ENCODE data around the gene ZBTB16.

Gene ZBTB16

DNA sequence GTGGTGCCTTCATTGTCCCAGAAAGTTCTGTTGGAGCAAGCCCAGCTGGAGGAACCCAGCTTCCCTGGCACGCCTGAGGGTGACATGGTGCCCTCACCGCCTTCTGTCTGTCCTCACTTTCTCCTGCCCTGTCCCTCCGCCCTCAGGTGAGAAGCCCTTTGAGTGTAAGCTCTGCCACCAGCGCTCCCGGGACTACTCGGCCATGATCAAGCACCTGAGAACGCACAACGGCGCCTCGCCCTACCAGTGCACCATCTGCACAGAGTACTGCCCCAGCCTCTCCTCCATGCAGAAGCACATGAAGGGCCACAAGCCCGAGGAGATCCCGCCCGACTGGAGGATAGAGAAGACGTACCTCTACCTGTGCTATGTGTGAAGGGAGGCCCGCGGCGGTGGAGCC is 190.7 kb downstream of the ZBTB16 start (continued):
- TF ChIP-seq, protein P1, sequence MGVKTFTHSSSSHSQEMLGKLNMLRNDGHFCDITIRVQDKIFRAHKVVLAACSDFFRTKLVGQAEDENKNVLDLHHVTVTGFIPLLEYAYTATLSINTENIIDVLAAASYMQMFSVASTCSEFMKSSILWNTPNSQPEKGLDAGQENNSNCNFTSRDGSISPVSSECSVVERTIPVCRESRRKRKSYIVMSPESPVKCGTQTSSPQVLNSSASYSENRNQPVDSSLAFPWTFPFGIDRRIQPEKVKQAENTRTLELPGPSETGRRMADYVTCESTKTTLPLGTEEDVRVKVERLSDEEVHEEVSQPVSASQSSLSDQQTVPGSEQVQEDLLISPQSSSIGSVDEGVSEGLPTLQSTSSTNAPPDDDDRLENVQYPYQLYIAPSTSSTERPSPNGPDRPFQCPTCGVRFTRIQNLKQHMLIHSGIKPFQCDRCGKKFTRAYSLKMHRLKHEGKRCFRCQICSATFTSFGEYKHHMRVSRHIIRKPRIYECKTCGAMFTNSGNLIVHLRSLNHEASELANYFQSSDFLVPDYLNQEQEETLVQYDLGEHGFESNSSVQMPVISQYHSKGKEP (tag by site-specific recombination; IDR thresholded peaks at IDR 0.05): no peak
- TF ChIP-seq ZNF157 (tag by site-specific recombination; IDR thresholded peaks at IDR 0.05): no peak
- TF ChIP-seq SP7 (tag by site-specific recombination; IDR thresholded peaks at IDR 0.05): no peak
- TF ChIP-seq ZNF514 (tag by site-specific recombination; IDR thresholded peaks at IDR 0.05): no peak
- TF ChIP-seq, protein P2, sequence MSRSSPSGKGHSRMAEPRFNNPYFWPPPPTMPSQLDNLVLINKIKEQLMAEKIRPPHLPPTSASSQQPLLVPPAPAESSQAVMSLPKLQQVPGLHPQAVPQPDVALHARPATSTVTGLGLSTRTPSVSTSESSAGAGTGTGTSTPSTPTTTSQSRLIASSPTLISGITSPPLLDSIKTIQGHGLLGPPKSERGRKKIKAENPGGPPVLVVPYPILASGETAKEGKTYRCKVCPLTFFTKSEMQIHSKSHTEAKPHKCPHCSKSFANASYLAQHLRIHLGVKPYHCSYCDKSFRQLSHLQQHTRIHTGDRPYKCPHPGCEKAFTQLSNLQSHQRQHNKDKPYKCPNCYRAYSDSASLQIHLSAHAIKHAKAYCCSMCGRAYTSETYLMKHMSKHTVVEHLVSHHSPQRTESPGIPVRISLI (tag by site-specific recombination; IDR thresholded peaks at IDR 0.05): no peak
- TF ChIP-seq, protein P3, sequence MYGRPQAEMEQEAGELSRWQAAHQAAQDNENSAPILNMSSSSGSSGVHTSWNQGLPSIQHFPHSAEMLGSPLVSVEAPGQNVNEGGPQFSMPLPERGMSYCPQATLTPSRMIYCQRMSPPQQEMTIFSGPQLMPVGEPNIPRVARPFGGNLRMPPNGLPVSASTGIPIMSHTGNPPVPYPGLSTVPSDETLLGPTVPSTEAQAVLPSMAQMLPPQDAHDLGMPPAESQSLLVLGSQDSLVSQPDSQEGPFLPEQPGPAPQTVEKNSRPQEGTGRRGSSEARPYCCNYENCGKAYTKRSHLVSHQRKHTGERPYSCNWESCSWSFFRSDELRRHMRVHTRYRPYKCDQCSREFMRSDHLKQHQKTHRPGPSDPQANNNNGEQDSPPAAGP (tag by site-specific recombination; IDR thresholded peaks at IDR 0.05): no peak
- no peak for TF ChIP-seq PRDM1 (tag by site-specific recombination; IDR thresholded peaks at IDR 0.05)
- no peak for TF ChIP-seq ZNF701 (tag by site-specific recombination; IDR thresholded peaks at IDR 0.05)
- TF ChIP-seq, protein P4, sequence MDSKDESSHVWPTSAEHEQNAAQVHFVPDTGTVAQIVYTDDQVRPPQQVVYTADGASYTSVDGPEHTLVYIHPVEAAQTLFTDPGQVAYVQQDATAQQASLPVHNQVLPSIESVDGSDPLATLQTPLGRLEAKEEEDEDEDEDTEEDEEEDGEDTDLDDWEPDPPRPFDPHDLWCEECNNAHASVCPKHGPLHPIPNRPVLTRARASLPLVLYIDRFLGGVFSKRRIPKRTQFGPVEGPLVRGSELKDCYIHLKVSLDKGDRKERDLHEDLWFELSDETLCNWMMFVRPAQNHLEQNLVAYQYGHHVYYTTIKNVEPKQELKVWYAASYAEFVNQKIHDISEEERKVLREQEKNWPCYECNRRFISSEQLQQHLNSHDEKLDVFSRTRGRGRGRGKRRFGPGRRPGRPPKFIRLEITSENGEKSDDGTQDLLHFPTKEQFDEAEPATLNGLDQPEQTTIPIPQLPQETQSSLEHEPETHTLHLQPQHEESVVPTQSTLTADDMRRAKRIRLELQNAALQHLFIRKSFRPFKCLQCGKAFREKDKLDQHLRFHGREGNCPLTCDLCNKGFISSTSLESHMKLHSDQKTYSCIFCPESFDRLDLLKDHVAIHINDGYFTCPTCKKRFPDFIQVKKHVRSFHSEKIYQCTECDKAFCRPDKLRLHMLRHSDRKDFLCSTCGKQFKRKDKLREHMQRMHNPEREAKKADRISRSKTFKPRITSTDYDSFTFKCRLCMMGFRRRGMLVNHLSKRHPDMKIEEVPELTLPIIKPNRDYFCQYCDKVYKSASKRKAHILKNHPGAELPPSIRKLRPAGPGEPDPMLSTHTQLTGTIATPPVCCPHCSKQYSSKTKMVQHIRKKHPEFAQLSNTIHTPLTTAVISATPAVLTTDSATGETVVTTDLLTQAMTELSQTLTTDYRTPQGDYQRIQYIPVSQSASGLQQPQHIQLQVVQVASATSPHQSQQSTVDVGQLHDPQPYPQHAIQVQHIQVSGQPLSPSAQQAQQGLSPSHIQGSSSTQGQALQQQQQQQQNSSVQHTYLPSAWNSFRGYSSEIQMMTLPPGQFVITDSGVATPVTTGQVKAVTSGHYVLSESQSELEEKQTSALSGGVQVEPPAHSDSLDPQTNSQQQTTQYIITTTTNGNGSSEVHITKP (tag by site-specific recombination; IDR thresholded peaks at IDR 0.05): no peak

DNA sequence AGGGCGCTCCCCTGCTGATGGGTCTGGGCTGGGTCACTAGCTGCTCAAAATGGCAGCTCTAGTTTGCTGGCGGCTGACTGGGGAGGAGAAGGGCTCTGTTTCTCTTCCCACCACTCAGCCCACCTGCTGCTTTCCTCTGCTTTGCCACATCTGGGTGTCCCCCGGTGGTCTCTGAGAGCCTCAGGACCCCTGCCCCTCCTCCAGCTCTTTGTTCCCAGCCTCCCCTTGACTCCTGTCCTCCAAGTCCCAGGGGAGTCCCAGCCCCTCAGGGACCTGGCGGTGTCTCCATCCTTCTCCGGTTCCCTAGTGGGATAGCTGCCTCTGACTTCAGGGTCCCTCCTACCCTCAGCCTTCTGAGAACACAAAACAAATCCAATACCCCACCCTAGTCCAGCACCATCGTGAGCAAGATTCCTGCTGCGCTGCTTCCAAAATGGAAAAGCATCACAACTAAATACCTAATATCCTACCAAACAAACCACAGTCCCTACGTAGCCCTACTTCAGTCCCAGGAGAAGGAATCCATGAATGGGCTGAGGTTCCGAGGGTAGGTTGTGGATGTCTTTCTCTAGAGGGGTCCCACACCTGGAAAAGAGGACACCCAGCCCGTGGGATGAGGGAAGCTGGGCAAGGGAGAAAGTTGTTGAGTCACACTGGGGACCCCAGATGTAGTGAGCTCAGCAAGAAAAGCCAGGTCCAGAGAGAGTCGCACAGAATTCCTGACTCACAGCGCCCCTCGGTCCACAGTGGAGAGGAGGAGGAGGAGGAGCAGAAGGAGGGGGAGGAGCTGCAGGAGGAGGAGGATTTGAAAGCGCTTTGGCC is 191.7 kb downstream of the ZBTB16 start:
- CTCF ChIA-PET: interaction anchor here (0.6 to 5.1 kb wide), 5 partner anchors 10 to 344 kb away, joined by 3 to 35 read pairs (median 3); no protein-coding TSS in a partner anchor
- H3K27ac ChIP-seq (ENCODE audit: extremely low read depth, low read depth, low read length): no peak overlapping the region
- POLR2A ChIA-PET: no interaction called here
- H3K4me3 ChIP-seq (ENCODE audit: low read depth, low read length): no peak overlapping the region
- H3K36me3 ChIP-seq (ENCODE audit: control insufficient read depth in 2 of 2, insufficient read depth in 1 of 2, low read length in 2 of 2): peaks cover 0 to 4% of the 10 kb centered on the region in 2 experiments; a peak in 1 of 3 replicates
- no peaks in the 10 kb centered on the region for H3K9me3 ChIP-seq (ENCODE audit: control insufficient read depth, insufficient read depth, low read depth, low read length)
- H3K4me1 ChIP-seq (ENCODE audit: control insufficient read depth, insufficient read depth, low read length): no peaks in the 10 kb centered on the region
- no peak for TF ChIP-seq PRDM1 (tag by site-specific recombination; IDR thresholded peaks at IDR 0.05)
- TF ChIP-seq, protein P5, sequence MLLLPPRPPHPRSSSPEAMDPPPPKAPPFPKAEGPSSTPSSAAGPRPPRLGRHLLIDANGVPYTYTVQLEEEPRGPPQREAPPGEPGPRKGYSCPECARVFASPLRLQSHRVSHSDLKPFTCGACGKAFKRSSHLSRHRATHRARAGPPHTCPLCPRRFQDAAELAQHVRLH (tag by site-specific recombination; IDR thresholded peaks at IDR 0.05): no peak
- no peak for TF ChIP-seq ZNF112 (tag by site-specific recombination; IDR thresholded peaks at IDR 0.05)
- TF ChIP-seq, protein P6, sequence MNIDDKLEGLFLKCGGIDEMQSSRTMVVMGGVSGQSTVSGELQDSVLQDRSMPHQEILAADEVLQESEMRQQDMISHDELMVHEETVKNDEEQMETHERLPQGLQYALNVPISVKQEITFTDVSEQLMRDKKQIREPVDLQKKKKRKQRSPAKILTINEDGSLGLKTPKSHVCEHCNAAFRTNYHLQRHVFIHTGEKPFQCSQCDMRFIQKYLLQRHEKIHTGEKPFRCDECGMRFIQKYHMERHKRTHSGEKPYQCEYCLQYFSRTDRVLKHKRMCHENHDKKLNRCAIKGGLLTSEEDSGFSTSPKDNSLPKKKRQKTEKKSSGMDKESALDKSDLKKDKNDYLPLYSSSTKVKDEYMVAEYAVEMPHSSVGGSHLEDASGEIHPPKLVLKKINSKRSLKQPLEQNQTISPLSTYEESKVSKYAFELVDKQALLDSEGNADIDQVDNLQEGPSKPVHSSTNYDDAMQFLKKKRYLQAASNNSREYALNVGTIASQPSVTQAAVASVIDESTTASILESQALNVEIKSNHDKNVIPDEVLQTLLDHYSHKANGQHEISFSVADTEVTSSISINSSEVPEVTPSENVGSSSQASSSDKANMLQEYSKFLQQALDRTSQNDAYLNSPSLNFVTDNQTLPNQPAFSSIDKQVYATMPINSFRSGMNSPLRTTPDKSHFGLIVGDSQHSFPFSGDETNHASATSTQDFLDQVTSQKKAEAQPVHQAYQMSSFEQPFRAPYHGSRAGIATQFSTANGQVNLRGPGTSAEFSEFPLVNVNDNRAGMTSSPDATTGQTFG (tag by site-specific recombination; IDR thresholded peaks at IDR 0.05; ENCODE audit: borderline replicate concordance): no peak
- TF ChIP-seq ZSCAN30 (tag by site-specific recombination; IDR thresholded peaks at IDR 0.05): no peak
- TF ChIP-seq, protein P7, sequence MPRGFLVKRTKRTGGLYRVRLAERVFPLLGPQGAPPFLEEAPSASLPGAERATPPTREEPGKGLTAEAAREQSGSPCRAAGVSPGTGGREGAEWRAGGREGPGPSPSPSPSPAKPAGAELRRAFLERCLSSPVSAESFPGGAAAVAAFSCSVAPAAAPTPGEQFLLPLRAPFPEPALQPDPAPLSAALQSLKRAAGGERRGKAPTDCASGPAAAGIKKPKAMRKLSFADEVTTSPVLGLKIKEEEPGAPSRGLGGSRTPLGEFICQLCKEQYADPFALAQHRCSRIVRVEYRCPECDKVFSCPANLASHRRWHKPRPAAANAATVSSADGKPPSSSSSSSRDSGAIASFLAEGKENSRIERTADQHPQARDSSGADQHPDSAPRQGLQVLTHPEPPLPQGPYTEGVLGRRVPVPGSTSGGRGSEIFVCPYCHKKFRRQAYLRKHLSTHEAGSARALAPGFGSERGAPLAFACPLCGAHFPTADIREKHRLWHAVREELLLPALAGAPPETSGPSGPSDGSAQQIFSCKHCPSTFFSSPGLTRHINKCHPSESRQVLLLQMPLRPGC (tag by site-specific recombination; IDR thresholded peaks at IDR 0.05): no peak
- TF ChIP-seq, protein P8, sequence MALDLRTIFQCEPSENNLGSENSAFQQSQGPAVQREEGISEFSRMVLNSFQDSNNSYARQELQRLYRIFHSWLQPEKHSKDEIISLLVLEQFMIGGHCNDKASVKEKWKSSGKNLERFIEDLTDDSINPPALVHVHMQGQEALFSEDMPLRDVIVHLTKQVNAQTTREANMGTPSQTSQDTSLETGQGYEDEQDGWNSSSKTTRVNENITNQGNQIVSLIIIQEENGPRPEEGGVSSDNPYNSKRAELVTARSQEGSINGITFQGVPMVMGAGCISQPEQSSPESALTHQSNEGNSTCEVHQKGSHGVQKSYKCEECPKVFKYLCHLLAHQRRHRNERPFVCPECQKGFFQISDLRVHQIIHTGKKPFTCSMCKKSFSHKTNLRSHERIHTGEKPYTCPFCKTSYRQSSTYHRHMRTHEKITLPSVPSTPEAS (tag by site-specific recombination; IDR thresholded peaks at IDR 0.05): no peak
- no peak for TF ChIP-seq ZNF785 (tag by site-specific recombination; IDR thresholded peaks at IDR 0.05)
- TF ChIP-seq ZNF175 (tag by site-specific recombination; IDR thresholded peaks at IDR 0.05): no peak
- no peak for TF ChIP-seq ZNF37A (tag by site-specific recombination; IDR thresholded peaks at IDR 0.05)
- TF ChIP-seq ZNF654 (tag by site-specific recombination; IDR thresholded peaks at IDR 0.05; ENCODE audit: low read depth): no peak
- TF ChIP-seq ZNF530 (tag by site-specific recombination; IDR thresholded peaks at IDR 0.05; ENCODE audit: low read depth): no peak

All from HEK293 (cell line).